Activated CD4-positive, alpha-beta T cell treated with anti-CD3 and anti-CD28 coated beads, Interleukin-2, amount 50 U/mL, for 4 hours (primary cell): ENCODE data around the gene FAM241B.

Source experiments
- DNase-seq, 2 experiments: peaks; one replicate each; pipeline ENCODE4 v3.0.0-alpha.2; 2020

Gene FAM241B

GRCh38 chr10:69634759-69635425 is 4.8 kb downstream of the FAM241B start:
- DNase-seq: no peak

- DNase-seq: no peak
These were observed 5.6 kb downstream of the FAM241B start for GRCh38 chr10:69635428-69636272.

- DNase-seq: no peak
These were observed 6.2 kb downstream of the FAM241B start for GRCh38 chr10:69636273-69636575.

GRCh38 chr10:69636626-69637605 is 6.9 kb downstream of the FAM241B start:
- peak; percentile 11 to 13 for DNase-seq

GRCh38 chr10:69638642-69639041 is 8.6 kb downstream of the FAM241B start:
- no peak for DNase-seq

GRCh38 chr10:69639291-69640195 is 9.5 kb downstream of the FAM241B start:
- DNase-seq: peak; percentile 66 to 67

GRCh38 chr10:69640196-69640980 is 10.3 kb downstream of the FAM241B start:
- no peak for DNase-seq

- DNase-seq: no peak
These were observed 11.4 kb downstream of the FAM241B start for GRCh38 chr10:69641261-69641980.

- no peak for DNase-seq
These were observed 12.7 kb downstream of the FAM241B start for GRCh38 chr10:69642747-69643146.

- DNase-seq: no peak
These were observed 14.0 kb downstream of the FAM241B start for GRCh38 chr10:69643779-69644657.

- peak in 1 of 2 experiments; percentile 14 for DNase-seq
These were observed 14.7 kb downstream of the FAM241B start for GRCh38 chr10:69644658-69645295.

- DNase-seq: no peak
These were observed 15.5 kb downstream of the FAM241B start for GRCh38 chr10:69645296-69646184.

GRCh38 chr10:69646185-69647060 is 16.4 kb downstream of the FAM241B start:
- no peak for DNase-seq

- no peak for DNase-seq
These were observed 17.1 kb downstream of the FAM241B start for GRCh38 chr10:69647126-69647525.

- no peak for DNase-seq
These were observed 17.8 kb downstream of the FAM241B start for GRCh38 chr10:69647819-69648218.

GRCh38 chr10:69648461-69648860 is 18.4 kb downstream of the FAM241B start:
- DNase-seq: no peak
